ENCODE data around the gene LSS.

Gene LSS

GRCh38 chr21:46149205-46149901 is 79.2 kb downstream of the LSS start:
- TF ChIP-seq TAF1 (IDR thresholded peaks at IDR 0.05; ENCODE audit: low read depth) (no peak), RAD21 (IDR thresholded peaks at IDR 0.05; ENCODE audit: low read depth) (no peak), YY1 (IDR thresholded peaks at IDR 0.05; ENCODE audit: low read depth) (no peak), NFIC (IDR thresholded peaks at IDR 0.05) (no peak), CEBPB (IDR thresholded peaks at IDR 0.05) (no peak), USF1 (IDR thresholded peaks at IDR 0.05) (no peak), REST (IDR thresholded peaks at IDR 0.05; ENCODE audit: low read depth) (no peak), TCF12 (IDR thresholded peaks at IDR 0.05; ENCODE audit: low read depth) (no peak), CREB1 (IDR thresholded peaks at IDR 0.05; ENCODE audit: low read depth) (no peak), MAX (IDR thresholded peaks at IDR 0.05) (no peak), EGR1 (IDR thresholded peaks at IDR 0.05) (no peak), FOXM1 (IDR thresholded peaks at IDR 0.05; ENCODE audit: borderline replicate concordance, low read depth) (no peak), TEAD4 (IDR thresholded peaks at IDR 0.05) (no peak), EP300 (IDR thresholded peaks at IDR 0.05; ENCODE audit: borderline replicate concordance) (no peak), ZBTB7A (IDR thresholded peaks at IDR 0.05; ENCODE audit: low read depth) (no peak)

GRCh38 chr21:46148106-46148505 is 80.5 kb downstream of the LSS start:
- TF ChIP-seq YY1 (IDR thresholded peaks at IDR 0.05; ENCODE audit: low read depth): no peak
- no peak for TF ChIP-seq ZBTB7A (IDR thresholded peaks at IDR 0.05; ENCODE audit: low read depth)
- TF ChIP-seq NFIC (IDR thresholded peaks at IDR 0.05): no peak
- TF ChIP-seq RAD21 (IDR thresholded peaks at IDR 0.05; ENCODE audit: low read depth): no peak
- TF ChIP-seq REST (IDR thresholded peaks at IDR 0.05; ENCODE audit: low read depth): no peak
- no peak for TF ChIP-seq CEBPB (IDR thresholded peaks at IDR 0.05)
- no peak for TF ChIP-seq TEAD4 (IDR thresholded peaks at IDR 0.05)
- no peak for TF ChIP-seq FOXM1 (IDR thresholded peaks at IDR 0.05; ENCODE audit: borderline replicate concordance, low read depth)
- TF ChIP-seq USF1 (IDR thresholded peaks at IDR 0.05): no peak
- TF ChIP-seq EGR1 (IDR thresholded peaks at IDR 0.05): no peak
- no peak for TF ChIP-seq MAX (IDR thresholded peaks at IDR 0.05)
- TF ChIP-seq TAF1 (IDR thresholded peaks at IDR 0.05; ENCODE audit: low read depth): no peak
- TF ChIP-seq EP300 (IDR thresholded peaks at IDR 0.05; ENCODE audit: borderline replicate concordance): no peak
- TF ChIP-seq TCF12 (IDR thresholded peaks at IDR 0.05; ENCODE audit: low read depth): no peak
- no peak for TF ChIP-seq CREB1 (IDR thresholded peaks at IDR 0.05; ENCODE audit: low read depth)

GRCh38 chr21:46147429-46147828 is 81.1 kb downstream of the LSS start:
- TF ChIP-seq RAD21 (IDR thresholded peaks at IDR 0.05; ENCODE audit: low read depth): peak; percentile 74

GRCh38 chr21:46146856-46147255 is 81.7 kb downstream of the LSS start:
- TF ChIP-seq EP300 (IDR thresholded peaks at IDR 0.05; ENCODE audit: borderline replicate concordance): no peak
- no peak for TF ChIP-seq YY1 (IDR thresholded peaks at IDR 0.05; ENCODE audit: low read depth)
- no peak for TF ChIP-seq MAX (IDR thresholded peaks at IDR 0.05)
- no peak for TF ChIP-seq CEBPB (IDR thresholded peaks at IDR 0.05)
- no peak for TF ChIP-seq EGR1 (IDR thresholded peaks at IDR 0.05)
- no peak for TF ChIP-seq TAF1 (IDR thresholded peaks at IDR 0.05; ENCODE audit: low read depth)
- no peak for TF ChIP-seq REST (IDR thresholded peaks at IDR 0.05; ENCODE audit: low read depth)
- no peak for TF ChIP-seq USF1 (IDR thresholded peaks at IDR 0.05)
- TF ChIP-seq TCF12 (IDR thresholded peaks at IDR 0.05; ENCODE audit: low read depth): no peak
- no peak for TF ChIP-seq CREB1 (IDR thresholded peaks at IDR 0.05; ENCODE audit: low read depth)
- no peak for TF ChIP-seq RAD21 (IDR thresholded peaks at IDR 0.05; ENCODE audit: low read depth)
- TF ChIP-seq TEAD4 (IDR thresholded peaks at IDR 0.05): no peak
- no peak for TF ChIP-seq NFIC (IDR thresholded peaks at IDR 0.05)
- TF ChIP-seq ZBTB7A (IDR thresholded peaks at IDR 0.05; ENCODE audit: low read depth): no peak
- TF ChIP-seq FOXM1 (IDR thresholded peaks at IDR 0.05; ENCODE audit: borderline replicate concordance, low read depth): no peak
